Transverse colon (tissue), 4 donors: ENCODE results near the gene MARK2.

Source experiments
- CTCF ChIP-seq, 5 experiments: fragments of 200-600 bp in 3 of 5; fragments of 450-650 bp in 2 of 5; sonication (generic) in 3 of 5; IDR thresholded peaks; 1 replicate in 2 of 5; 2 replicates in 3 of 5; pipeline ENCODE4 v1.5.1; 2016 to 2017; ENCODE audit warnings: antibody characterized with exemption in 5 of 5, inconsistent platforms in 3 of 5, mild to moderate bottlenecking in 2 of 5, moderate library complexity in 1 of 5
- EP300 ChIP-seq: sonication (generic); formaldehyde crosslinking; IDR thresholded peaks from one replicate; pipeline ENCODE4 v1.6.1; 2017; ENCODE audit warnings: antibody characterized with exemption, low read depth
- POLR2A ChIP-seq: fragments of 450-650 bp; IDR thresholded peaks from one replicate; pipeline ENCODE4 v1.6.1; 2016; ENCODE audit warnings: antibody characterized with exemption, mild to moderate bottlenecking, moderate library complexity
- POLR2AphosphoS5 ChIP-seq, 3 donors: sonication (generic); formaldehyde crosslinking; IDR thresholded peaks; one replicate each; pipeline ENCODE4 v1.6.1; 2016; ENCODE audit warnings: antibody characterized with exemption in 3 of 3

- TF ChIP-seq CTCF (IDR thresholded peaks at IDR 0.05), result no peak
- no peak for TF ChIP-seq POLR2AphosphoS5 (IDR thresholded peaks at IDR 0.05)
- no peak for TF ChIP-seq EP300
- no peak for TF ChIP-seq POLR2A
Measured at GRCh38 chr11:63929616-63930015, 90.7 kb downstream of the MARK2 start.
